ENCODE measurements around the gene USP36. TPM values are rescaled to one million over a fixed set of nuclear protein-coding genes. Genes with fewer than 3 reads are reported as not detected.
"Not testable (repeated sequence)": the region's sequence is repeated elsewhere in the genome, so short reads cannot be mapped to it uniquely, and the experiment has no call there.

Gene USP36
- total RNA-seq, 1 experiment from 2014 or later: 74.0 TPM

DNA sequence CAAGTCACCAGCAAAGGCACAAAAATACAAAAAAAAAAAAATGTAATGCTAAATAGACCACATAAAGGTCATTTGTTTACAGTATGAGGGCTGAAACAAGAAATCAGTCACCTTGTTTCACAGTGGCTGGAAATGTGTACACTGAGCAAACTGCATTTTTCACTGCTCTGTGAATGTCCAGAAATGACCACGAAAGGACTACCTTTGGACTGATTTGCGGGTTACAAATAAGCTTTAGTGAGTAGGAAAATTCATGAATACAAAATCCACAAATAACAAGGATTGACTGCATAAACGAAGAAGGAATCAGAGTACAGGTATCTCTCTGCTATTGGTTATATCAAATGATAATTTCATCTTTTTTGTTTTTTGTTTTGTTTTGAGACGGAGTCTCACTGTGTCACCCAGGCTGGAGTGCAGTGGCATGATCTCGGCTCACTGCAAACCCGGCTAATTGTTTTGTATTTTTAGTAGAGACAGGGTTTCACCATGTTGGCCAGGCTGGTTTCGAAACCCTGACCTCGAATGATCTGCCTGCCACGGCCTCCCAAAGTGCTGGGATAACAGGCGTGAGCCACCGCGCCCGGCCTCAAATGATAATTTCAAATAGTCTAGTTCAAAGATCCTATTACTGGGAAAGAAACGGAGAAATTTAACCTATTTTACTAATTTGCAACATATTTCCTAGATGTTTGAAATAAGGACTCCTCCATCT is 89.0 kb downstream of the USP36 start (continued):
- TF ChIP-seq, protein P1, sequence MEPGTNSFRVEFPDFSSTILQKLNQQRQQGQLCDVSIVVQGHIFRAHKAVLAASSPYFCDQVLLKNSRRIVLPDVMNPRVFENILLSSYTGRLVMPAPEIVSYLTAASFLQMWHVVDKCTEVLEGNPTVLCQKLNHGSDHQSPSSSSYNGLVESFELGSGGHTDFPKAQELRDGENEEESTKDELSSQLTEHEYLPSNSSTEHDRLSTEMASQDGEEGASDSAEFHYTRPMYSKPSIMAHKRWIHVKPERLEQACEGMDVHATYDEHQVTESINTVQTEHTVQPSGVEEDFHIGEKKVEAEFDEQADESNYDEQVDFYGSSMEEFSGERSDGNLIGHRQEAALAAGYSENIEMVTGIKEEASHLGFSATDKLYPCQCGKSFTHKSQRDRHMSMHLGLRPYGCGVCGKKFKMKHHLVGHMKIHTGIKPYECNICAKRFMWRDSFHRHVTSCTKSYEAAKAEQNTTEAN (CRISPR knock-in tag; IDR thresholded peaks at IDR 0.05): no peak
- TF ChIP-seq HMGA2 (CRISPR knock-in tag; IDR thresholded peaks at IDR 0.05): no peak
- TF ChIP-seq CREB1 (CRISPR knock-in tag; IDR thresholded peaks at IDR 0.05): no peak

DNA sequence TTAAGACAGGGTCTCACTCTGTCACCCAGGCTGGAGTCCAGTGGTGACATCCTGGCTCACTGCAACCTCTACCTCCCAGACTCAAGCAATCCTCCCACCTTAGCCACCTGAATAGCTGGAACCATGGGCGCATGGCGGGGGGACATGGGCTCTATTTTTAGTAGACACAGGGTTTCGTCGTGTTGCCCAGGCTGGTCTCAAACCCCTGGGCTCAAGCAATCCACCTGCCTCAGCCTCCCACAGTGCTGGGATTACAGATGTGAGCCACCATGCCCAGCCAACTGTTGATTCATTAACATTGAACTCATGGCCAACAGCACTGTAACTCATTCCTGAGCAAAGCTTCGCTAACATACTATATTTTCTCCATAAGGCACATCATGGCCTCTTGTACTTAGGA is 89.6 kb downstream of the USP36 start:
- Mint-ChIP-seq H3K4me1 (peaks cover 21% of the 10 kb centered on the region), H3K27ac (0 out of 2 replicates have a peak overlapping the region, but pooled peaks have one; percentile 64)
- ATAC-seq; H3K36me3 Mint-ChIP-seq; POLR2A ChIA-PET; H3K27me3 Mint-ChIP-seq (ENCODE audit: low read depth); DNase-seq (ENCODE audit: low spot score); CTCF ChIA-PET; H3K4me3 Mint-ChIP-seq; H3K9me3 Mint-ChIP-seq: not testable (repeated sequence)

DNA sequence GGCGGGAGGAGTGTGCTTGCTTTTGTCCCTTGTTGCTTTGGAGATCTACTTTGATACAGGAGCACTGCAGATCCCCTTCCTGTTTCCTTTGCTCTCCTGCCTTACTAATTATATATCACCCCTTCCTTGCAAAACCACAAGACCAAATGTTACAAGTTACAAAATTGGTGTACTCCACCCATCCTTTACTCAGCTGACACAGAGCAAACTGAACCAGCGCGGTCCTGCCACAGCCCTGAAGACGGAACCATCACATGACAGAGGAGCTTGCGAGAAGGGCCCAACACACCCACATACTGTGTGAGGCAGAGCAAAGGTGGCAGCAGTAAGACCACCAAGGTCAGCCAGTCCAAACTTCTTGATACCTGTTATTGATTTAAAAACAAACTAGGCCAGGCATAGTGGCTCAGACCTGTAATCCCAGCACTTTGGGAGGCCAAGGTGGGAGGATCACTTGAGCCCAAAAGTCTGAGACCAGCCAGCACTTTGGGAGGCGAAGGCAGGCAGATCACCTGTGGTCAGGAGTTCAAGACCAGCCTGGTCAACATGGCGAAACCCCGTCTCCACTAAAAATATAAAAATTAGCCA is 91.8 kb downstream of the USP36 start:
- Mint-ChIP-seq H3K27me3 (ENCODE audit: low read depth) (no peaks in the 10 kb centered on the region), H3K36me3 (no peaks in the 10 kb centered on the region), H3K27ac (no peak overlapping the region), H3K4me3 (no peak overlapping the region), H3K4me1 (peaks cover 31% of the 10 kb centered on the region), H3K9me3 (no peaks in the 10 kb centered on the region)
- DNase-seq (ENCODE audit: low spot score) (no peak), ATAC-seq (no peak)
- no peak for TF ChIP-seq ZNF423 (CRISPR knock-in tag; IDR thresholded peaks at IDR 0.05)
- TF ChIP-seq NR2C2 (CRISPR knock-in tag; IDR thresholded peaks at IDR 0.05): no peak
- no peak for TF ChIP-seq SMAD4 (CRISPR knock-in tag; IDR thresholded peaks at IDR 0.05)
- TF ChIP-seq, protein P2, sequence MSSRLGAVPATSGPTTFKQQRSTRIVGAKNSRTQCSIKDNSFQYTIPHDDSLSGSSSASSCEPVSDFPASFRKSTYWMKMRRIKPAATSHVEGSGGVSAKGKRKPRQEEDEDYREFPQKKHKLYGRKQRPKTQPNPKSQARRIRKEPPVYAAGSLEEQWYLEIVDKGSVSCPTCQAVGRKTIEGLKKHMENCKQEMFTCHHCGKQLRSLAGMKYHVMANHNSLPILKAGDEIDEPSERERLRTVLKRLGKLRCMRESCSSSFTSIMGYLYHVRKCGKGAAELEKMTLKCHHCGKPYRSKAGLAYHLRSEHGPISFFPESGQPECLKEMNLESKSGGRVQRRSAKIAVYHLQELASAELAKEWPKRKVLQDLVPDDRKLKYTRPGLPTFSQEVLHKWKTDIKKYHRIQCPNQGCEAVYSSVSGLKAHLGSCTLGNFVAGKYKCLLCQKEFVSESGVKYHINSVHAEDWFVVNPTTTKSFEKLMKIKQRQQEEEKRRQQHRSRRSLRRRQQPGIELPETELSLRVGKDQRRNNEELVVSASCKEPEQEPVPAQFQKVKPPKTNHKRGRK (CRISPR knock-in tag; IDR thresholded peaks at IDR 0.05; ENCODE audit: borderline replicate concordance): no peak
- no peak for TF ChIP-seq MYBL2 (CRISPR knock-in tag; IDR thresholded peaks at IDR 0.05)
- TF ChIP-seq ZNF416 (CRISPR knock-in tag; IDR thresholded peaks at IDR 0.05): no peak
- TF ChIP-seq, protein P3, sequence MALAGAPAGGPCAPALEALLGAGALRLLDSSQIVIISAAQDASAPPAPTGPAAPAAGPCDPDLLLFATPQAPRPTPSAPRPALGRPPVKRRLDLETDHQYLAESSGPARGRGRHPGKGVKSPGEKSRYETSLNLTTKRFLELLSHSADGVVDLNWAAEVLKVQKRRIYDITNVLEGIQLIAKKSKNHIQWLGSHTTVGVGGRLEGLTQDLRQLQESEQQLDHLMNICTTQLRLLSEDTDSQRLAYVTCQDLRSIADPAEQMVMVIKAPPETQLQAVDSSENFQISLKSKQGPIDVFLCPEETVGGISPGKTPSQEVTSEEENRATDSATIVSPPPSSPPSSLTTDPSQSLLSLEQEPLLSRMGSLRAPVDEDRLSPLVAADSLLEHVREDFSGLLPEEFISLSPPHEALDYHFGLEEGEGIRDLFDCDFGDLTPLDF (CRISPR knock-in tag; IDR thresholded peaks at IDR 0.05): no peak
- no peak for TF ChIP-seq ZNF396 (CRISPR knock-in tag; IDR thresholded peaks at IDR 0.05; ENCODE audit: borderline replicate concordance)
- TF ChIP-seq, protein P4, sequence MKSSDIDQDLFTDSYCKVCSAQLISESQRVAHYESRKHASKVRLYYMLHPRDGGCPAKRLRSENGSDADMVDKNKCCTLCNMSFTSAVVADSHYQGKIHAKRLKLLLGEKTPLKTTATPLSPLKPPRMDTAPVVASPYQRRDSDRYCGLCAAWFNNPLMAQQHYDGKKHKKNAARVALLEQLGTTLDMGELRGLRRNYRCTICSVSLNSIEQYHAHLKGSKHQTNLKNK (CRISPR knock-in tag; IDR thresholded peaks at IDR 0.05): no peak
- no peak for TF ChIP-seq FOXJ3 (CRISPR knock-in tag; IDR thresholded peaks at IDR 0.05; ENCODE audit: borderline replicate concordance)
- TF ChIP-seq, protein P5, sequence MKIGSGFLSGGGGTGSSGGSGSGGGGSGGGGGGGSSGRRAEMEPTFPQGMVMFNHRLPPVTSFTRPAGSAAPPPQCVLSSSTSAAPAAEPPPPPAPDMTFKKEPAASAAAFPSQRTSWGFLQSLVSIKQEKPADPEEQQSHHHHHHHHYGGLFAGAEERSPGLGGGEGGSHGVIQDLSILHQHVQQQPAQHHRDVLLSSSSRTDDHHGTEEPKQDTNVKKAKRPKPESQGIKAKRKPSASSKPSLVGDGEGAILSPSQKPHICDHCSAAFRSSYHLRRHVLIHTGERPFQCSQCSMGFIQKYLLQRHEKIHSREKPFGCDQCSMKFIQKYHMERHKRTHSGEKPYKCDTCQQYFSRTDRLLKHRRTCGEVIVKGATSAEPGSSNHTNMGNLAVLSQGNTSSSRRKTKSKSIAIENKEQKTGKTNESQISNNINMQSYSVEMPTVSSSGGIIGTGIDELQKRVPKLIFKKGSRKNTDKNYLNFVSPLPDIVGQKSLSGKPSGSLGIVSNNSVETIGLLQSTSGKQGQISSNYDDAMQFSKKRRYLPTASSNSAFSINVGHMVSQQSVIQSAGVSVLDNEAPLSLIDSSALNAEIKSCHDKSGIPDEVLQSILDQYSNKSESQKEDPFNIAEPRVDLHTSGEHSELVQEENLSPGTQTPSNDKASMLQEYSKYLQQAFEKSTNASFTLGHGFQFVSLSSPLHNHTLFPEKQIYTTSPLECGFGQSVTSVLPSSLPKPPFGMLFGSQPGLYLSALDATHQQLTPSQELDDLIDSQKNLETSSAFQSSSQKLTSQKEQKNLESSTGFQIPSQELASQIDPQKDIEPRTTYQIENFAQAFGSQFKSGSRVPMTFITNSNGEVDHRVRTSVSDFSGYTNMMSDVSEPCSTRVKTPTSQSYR (CRISPR knock-in tag; IDR thresholded peaks at IDR 0.05): no peak
- CTCF ChIA-PET: no interaction called here
- POLR2A ChIA-PET: no interaction called here
